GM21529 (cell line): ENCODE results near the gene LRRC46.

Experiments used
- ATAC-seq: cut with Tn5 transposase; IDR thresholded peaks from one replicate; pipeline ENCODE4 v1.9.1; 2021; ENCODE audit not compliant: unreplicated experiment

The LRRC46 gene

DNA sequence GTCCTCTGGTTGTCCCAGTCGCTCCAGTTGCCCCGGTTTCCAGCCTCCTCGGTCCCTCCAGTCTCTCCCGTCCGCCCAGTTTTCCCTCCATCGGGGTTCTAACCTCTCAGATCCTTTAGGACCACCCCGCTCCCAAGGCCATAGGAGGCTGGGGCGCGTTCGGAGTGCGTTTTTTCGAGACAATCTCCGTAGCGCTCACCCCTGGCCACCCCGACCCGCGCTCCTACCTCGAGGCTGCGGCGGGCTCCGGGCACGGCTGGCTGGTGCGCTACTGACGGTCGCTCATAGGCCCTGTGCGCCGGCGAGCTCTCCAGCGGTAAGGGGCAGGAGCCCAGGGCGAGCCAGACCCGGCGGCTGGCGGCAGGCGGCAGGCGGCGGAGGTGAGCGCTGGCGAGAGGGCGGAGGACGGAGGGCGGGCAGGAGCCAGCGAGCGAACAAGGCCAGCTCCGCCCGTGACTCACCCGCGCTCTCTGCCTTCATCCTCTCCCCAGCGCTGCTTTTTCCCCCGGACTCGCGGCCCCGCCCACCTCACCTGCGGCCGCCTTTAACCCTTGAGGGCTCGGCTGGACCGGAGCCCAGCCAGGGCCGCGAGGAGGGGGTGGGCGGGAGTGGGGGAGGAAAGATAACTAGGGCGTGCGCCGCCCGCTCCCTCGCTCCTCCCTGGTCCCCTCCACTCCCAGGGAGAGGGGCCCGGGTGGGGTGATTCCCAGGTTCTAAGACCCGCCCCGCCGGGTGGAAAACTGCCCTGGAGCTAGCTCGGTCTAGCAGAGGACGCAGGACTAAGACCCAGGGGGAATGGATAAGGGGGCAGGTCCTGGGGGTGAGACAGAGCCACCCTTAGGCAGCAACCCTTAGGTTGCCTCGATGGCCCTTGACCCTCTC lies 19.5 kb downstream of the LRRC46 start, which contains the start of gene SP6:
TSS of gene SP6 (minus strand) at position 472 of the 882 bp plus-strand sequence. CDS start 2,734 bp downstream, outside the sequence.
- ATAC-seq, result no peak

GRCh38 chr17:47851764-47852112 lies 20.3 kb downstream of the LRRC46 start:
- ATAC-seq, result no peak

DNA sequence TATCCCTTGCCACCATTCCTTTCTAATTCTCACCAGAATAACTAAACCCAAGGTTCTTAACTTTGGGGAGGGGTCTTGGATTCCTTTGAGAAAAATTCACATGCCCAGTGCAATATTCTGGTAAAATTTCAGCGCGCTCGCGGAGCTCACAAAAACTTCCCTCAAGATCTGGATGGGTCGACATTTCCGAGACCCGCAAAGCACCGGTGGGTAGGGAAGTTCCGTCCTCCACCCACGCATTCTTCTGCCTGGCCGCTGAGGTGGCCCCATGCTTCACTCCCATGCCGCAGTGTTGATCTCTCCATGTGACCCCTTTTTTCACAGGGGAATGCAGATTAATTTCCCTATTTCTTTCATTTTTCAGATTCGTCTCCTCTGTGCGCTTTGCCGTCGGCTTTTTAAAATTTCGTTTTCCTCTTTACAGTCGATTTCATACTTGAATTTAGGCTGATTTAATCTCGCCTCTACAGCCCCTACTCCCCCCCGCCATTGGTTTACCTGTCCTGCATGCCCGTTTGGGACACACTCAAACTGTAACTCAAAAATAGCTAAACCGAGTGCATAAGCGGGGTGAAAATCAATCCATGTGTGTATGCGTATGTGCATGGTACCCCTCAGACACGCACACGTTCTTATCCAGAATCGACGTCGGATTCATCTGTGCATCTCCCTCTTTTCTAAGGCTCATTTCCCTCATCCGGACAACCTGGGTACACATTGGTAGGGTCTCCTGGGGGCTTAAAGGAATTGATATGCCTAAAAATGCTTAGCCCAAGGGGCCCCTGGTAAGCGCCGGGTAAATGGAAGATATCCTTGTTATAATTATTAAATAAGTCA lies 20.9 kb downstream of the LRRC46 start:
- ATAC-seq, result no peak

GRCh38 chr17:47853616-47854015 lies 22.1 kb downstream of the LRRC46 start:
- ATAC-seq, result no peak

GRCh38 chr17:47855737-47856136 lies 24.3 kb downstream of the LRRC46 start:
- ATAC-seq, result no peak

- ATAC-seq, result no peak
Measured at GRCh38 chr17:47856830-47857229, 25.4 kb downstream of the LRRC46 start.

DNA sequence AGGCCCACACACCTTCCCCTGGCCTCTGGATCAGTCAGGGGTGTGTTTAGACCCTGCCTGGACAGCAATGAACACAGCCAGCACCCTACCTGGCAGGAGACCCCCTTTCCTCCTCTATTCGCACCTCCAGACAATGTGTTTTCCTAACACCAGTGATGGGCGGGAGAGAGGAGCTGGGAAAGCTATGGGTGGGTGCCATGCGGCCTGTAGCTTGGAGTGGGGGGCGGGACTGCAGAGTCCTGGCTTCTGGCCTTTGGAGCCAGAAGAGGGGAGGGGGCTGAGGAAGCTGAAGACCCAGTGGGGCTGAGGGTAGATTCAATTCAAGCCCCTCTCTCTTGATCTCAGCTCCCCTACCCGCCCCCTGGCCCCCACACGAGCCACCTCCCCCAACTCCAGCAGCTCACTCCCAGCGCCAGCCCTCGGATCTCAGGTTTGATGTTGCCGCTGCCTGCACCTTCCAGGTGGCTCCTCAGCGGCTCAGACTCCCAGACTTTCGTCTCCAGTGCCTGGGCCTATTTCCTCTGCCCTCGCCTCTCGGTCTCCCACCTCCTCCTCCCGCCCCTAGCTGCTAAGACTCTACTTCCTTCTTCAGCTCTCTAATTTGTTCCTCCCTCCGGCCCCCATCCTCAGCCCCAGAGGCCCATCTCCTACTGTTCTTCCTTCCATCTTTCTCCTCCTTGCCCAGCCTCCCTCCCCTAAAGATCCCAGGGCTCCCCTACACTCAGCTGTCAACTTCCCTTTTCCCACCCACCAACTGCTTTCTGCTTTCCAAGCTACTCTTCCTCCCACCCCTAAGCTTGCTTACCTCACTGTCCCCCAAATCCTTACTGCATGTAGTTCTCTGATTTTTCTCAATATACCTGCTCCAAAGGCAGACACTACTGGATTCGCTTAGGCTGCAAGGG lies 26.3 kb downstream of the LRRC46 start:
- ATAC-seq, result no peak

DNA sequence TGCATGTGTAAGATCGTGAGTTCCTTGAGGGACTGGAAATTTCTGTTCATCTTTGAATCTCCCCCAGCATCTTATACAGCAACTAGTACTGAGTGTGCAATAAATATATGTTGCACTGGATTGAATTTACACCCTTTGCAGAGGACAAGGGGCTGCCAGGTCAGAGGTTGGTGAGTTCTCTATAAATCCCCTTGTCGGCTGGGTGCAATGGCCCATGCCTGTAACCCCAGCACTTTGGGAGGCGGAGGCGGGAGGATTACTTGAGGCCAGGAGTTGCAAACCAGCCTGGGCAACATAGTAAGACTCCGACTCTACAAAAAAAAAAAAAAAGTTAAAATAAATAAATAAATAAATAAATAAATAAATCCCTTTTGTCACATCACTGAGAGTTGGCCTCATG lies 28.9 kb downstream of the LRRC46 start:
- no peak for ATAC-seq

- no peak for ATAC-seq
Measured at GRCh38 chr17:47862621-47863440, 31.4 kb downstream of the LRRC46 start.

DNA sequence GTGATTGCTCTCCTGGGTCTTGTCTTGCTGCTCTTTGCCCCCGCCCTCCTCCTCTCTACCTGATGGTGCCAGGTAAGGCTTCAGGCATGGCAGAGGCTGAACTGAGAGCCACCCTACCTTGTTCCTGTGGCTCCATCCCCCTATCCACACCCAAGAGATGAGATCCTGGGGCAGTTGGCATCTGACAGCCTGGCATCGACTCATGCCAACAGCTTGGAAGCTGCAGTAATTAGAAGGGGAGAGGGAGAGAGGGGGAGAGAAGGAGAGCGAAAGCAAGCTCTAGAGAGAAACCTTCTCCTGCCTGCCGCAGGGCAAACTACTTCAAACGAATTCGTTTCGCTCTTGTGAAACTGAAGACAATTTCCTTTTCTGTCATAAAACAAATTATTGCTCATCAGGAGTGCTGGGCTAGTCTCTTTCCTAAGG lies 33.3 kb downstream of the LRRC46 start:
- no peak for ATAC-seq

DNA sequence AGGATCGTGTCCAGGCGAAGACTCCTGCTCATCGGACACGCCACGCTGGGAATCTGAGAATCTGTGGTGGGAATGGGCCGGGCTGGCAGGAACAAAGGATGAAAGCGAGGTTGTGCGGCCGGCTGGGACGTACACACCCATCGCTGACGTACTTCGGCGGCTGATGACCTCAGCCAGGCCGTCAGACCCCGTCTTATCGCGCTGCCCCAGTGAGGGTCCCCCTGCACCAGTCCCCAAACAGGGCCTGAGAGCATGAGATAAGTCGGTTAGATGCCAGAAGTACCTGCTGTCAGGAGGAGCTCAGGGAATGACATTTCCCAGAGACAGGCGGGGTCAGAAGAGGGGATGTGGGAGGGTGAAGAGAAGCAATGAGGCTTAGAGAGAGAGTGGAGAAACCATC lies 35.5 kb downstream of the LRRC46 start:
- no peak for ATAC-seq

GRCh38 chr17:47867813-47868533 lies 36.5 kb downstream of the LRRC46 start:
- ATAC-seq, result no peak

DNA sequence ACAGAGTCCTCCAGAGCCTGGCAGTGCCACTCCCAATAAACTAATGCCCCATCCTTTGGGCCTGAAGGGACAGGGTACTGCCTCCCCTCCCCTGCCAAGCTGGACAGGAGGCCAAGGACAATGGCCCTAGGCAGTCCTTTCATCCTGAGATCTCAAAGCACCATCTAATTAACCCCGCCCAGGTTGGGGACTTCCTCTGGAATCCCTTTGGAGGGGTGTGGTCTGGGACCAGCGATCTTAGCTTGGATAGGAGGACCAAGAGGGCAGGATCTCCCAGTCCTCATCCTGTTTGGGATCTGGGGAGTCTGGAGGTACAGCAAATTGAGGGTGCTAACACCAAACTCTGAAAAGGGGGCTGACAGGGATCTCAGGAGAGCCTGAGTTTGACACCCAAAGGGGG lies 37.6 kb downstream of the LRRC46 start:
- ATAC-seq, result no peak

- no peak for ATAC-seq
Measured at GRCh38 chr17:47870056-47870455, 38.6 kb downstream of the LRRC46 start.

- ATAC-seq, result no peak
Measured at GRCh38 chr17:47871048-47871447, 39.6 kb downstream of the LRRC46 start.

- ATAC-seq, result no peak
Measured at GRCh38 chr17:47872019-47872650, 40.7 kb downstream of the LRRC46 start.

DNA sequence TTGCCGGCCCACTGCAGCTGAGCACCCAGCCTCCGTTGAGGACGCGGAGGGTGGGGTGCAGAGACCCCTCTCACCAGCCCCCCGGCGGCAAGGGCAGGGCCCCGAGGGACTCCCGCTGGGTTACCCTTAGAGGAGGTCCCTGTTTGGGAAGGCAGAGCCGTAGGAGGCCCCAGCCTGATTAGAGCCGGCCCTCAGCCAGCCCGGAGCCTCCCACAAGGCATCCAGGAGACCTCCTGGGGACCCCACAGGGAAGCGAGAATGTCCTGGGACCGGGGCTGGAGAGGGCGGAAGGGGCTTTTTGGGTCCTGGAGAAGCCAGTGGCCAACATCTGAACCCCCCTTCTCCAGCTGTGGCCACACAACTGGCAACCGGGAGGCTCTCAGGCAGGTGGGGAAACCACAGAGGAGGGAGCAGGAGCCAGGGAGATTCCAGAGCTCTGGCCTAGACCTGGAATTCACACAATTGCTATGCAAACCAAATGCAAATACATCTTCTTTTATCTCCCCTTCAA lies 41.2 kb downstream of the LRRC46 start:
- ATAC-seq, result no peak

GRCh38 chr17:47873200-47874090 lies 42.0 kb downstream of the LRRC46 start:
- ATAC-seq, result no peak
